Loucy (cell line): ENCODE data around the gene SORCS2.

Experiments used
- H2AFZ ChIP-seq: fragments of 200-600 bp; sonication (generic); 2 replicates; pipeline ENCODE4 v1.6.0; 2016; ENCODE audit warnings: antibody characterized with exemption, mild to moderate bottlenecking, low read length, moderate library complexity
- H3F3A ChIP-seq: fragments of 200-600 bp; 2 replicates; pipeline ENCODE4 v1.6.0; 2016; ENCODE audit warnings: antibody characterized with exemption, low read depth, mild to moderate bottlenecking
- H3K27me3 ChIP-seq: fragments of 200-600 bp; sonication (generic); 2 replicates; pipeline ENCODE4 v1.6.1; 2014; ENCODE audit warnings: low read length, mild to moderate bottlenecking; ENCODE audit not compliant: insufficient read depth, poor library complexity, severe bottlenecking
- H3K36me3 ChIP-seq: fragments of 200-600 bp; sonication (generic); 2 replicates; pipeline ENCODE4 v1.6.1; 2016; ENCODE audit warnings: low read length; ENCODE audit not compliant: insufficient read depth
- H3K4me1 ChIP-seq: fragments of 200-600 bp; sonication (generic); 2 replicates; pipeline ENCODE4 v1.5.1; 2014; ENCODE audit warnings: low read length, mild to moderate bottlenecking; ENCODE audit not compliant: insufficient read depth, poor library complexity, severe bottlenecking
- H3K4me2 ChIP-seq: fragments of 200-600 bp; sonication (generic); 2 replicates; pipeline ENCODE4 v1.6.0; 2014; ENCODE audit warnings: antibody characterized with exemption, low read length, low read depth, mild to moderate bottlenecking; ENCODE audit not compliant: poor library complexity, severe bottlenecking
- H3K4me3 ChIP-seq: fragments of 200-600 bp; sonication (generic); 2 replicates; pipeline ENCODE4 v1.5.1; 2014; ENCODE audit warnings: low read length, mild to moderate bottlenecking, mixed read lengths; ENCODE audit not compliant: poor library complexity, severe bottlenecking
- H3K79me2 ChIP-seq: fragments of 200-600 bp; sonication (generic); 2 replicates; pipeline ENCODE4 v1.6.1; 2014; ENCODE audit warnings: low read length; ENCODE audit not compliant: insufficient read depth
- H3K9ac ChIP-seq: fragments of 200-600 bp; sonication (generic); 2 replicates; pipeline ENCODE4 v1.6.0; 2014; ENCODE audit warnings: mild to moderate bottlenecking, low read depth, low read length, moderate library complexity; ENCODE audit not compliant: poor library complexity, severe bottlenecking
- H3K9me2 ChIP-seq: fragments of 200-600 bp; sonication (generic); replicated peaks from 2 replicates; pipeline ENCODE4 v1.6.1; 2016; ENCODE audit warnings: low read depth, low read length, mixed read lengths
- H3K9me3 ChIP-seq: fragments of 200-600 bp; sonication (generic); 2 replicates; pipeline ENCODE4 v1.6.1; 2014; ENCODE audit warnings: mild to moderate bottlenecking, antibody characterized with exemption, low read length, low read depth; ENCODE audit not compliant: insufficient read depth
- H4K20me1 ChIP-seq: fragments of 200-600 bp; sonication (generic); 2 replicates; pipeline ENCODE4 v1.6.0; 2014; ENCODE audit warnings: antibody characterized with exemption, low read length, mild to moderate bottlenecking; ENCODE audit not compliant: insufficient read depth, poor library complexity, severe bottlenecking
- EZH2phosphoT487 ChIP-seq: fragments of 200-600 bp; IDR thresholded peaks from 2 replicates; pipeline ENCODE4 v1.6.1; 2018; ENCODE audit warnings: antibody characterized with exemption, mild to moderate bottlenecking, moderate library complexity, borderline replicate concordance
- TF ChIP-seq, protein P1 (sequence below): fragments of 200-600 bp; sonication (generic); conservative IDR thresholded peaks from 2 replicates; pipeline ENCODE4 v1.5.1; 2014; ENCODE audit warnings: mild to moderate bottlenecking, antibody characterized with exemption, low read length

Gene SORCS2

DNA sequence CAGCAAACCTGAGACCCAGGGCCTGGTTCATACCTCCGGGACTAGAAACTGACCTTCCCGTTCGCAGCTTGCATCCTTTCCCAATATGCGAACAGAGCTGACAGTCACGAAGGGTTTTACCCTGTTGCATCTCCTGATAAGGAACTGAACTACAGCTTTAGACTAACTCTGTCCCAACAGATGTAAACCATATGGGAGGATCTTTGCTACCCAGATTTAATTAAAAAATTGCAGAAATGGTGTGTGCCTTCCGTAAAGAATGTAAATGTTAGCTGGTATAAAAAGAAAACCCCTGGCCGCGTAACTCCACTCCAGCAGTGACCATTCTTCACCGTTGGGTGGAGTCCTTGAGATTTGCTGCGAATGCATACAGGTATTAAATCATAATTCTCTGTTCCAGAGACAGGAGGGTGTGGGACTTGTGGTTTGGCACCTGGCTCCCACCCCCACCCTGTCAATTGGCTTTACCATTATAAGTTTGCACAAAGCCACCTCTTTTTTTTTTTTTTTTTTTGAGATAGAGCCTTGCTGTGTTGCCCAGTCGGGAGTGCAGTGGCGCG is 40.6 kb upstream of the SORCS2 start:
- TF ChIP-seq EZH2phosphoT487, result no peak
- TF ChIP-seq, protein P1, sequence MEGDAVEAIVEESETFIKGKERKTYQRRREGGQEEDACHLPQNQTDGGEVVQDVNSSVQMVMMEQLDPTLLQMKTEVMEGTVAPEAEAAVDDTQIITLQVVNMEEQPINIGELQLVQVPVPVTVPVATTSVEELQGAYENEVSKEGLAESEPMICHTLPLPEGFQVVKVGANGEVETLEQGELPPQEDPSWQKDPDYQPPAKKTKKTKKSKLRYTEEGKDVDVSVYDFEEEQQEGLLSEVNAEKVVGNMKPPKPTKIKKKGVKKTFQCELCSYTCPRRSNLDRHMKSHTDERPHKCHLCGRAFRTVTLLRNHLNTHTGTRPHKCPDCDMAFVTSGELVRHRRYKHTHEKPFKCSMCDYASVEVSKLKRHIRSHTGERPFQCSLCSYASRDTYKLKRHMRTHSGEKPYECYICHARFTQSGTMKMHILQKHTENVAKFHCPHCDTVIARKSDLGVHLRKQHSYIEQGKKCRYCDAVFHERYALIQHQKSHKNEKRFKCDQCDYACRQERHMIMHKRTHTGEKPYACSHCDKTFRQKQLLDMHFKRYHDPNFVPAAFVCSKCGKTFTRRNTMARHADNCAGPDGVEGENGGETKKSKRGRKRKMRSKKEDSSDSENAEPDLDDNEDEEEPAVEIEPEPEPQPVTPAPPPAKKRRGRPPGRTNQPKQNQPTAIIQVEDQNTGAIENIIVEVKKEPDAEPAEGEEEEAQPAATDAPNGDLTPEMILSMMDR, result no peak

DNA sequence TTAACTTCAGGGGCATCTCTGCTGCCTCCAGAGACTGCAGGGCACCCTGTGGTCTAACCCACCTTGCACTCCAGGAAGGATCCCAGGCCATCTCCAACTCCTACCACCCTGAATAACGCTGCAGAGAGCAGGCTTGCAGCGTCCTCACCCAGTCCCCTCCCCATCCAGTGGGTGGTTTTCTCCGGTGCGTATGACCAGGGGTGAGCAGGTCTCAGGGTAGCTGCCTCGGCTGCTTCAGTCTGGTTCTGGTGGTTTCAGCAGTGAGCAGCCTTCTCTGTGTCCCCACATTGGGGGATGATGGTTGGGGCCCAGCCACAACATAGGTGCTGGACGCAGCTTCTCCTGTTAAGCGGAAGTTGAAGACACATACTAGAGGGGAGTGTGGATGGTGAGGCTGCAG is 38.6 kb upstream of the SORCS2 start:
- no peak for TF ChIP-seq EZH2phosphoT487
- TF ChIP-seq, protein P1, result no peak
- H3K79me2 ChIP-seq, result no peaks in the 10 kb centered on the region
- no peak overlapping the region for H3K4me2 ChIP-seq
- no peak overlapping the region for H2AFZ ChIP-seq
- H3K9me3 ChIP-seq, result peaks cover 3% of the 10 kb centered on the region; the same call in 1 of the 2 replicates
- no peaks in the 10 kb centered on the region for H3K27me3 ChIP-seq
- no peaks in the 10 kb centered on the region for H3F3A ChIP-seq
- no peak overlapping the region for H3K9ac ChIP-seq
- no peak overlapping the region for H3K4me3 ChIP-seq
- no peaks in the 10 kb centered on the region for H4K20me1 ChIP-seq
- no peaks in the 10 kb centered on the region for H3K36me3 ChIP-seq
- H3K9me2 ChIP-seq, result no peaks in the 10 kb centered on the region
- H3K4me1 ChIP-seq, result no peaks in the 10 kb centered on the region

More for the DNA sequence above, 40.6 kb upstream of the SORCS2 start:
- H4K20me1 ChIP-seq, result no peaks in the 10 kb centered on the region
- H3K27me3 ChIP-seq, result no peaks in the 10 kb centered on the region
- H3K9me3 ChIP-seq, result peaks cover 3% of the 10 kb centered on the region; the same call in 1 of the 2 replicates
- no peak overlapping the region for H3K9ac ChIP-seq
- H3F3A ChIP-seq, result no peaks in the 10 kb centered on the region
- no peaks in the 10 kb centered on the region for H3K36me3 ChIP-seq
- no peaks in the 10 kb centered on the region for H3K9me2 ChIP-seq
- H3K4me1 ChIP-seq, result no peaks in the 10 kb centered on the region
- H3K4me2 ChIP-seq, result no peak overlapping the region
- no peak overlapping the region for H2AFZ ChIP-seq
- no peak overlapping the region for H3K4me3 ChIP-seq
- no peaks in the 10 kb centered on the region for H3K79me2 ChIP-seq

DNA sequence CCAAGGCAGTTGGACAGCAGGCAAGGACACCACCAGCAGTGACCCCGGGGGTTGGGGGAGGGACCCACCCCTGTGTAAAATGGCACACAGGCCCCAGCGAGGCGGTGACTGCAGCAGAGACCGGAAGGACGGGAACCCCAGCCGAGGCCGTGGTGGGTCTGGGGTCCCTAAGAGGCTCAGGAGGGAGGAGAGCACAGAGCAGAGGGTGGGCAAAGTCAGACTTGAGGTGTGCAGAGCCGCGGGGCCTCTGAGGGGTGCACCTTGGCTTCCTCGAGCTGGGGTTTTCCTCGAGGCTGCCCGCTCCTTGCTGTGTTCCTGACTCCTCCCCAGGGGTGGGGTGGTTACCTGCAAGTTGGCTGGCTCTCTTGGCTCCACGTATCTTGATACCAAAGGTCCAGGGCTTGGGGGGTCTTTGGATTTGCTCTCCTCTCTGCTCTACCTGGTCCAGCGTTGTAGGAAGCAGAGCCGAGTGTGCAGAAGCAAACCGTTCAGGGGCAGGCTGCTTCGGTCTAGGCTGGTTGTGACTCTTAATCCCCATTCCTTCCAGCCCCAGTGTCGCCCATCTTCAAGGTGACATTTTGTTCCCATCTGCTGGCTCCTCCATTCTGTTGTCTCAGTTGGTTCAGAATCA is 37.9 kb upstream of the SORCS2 start:
- no peaks in the 10 kb centered on the region for H3K9me2 ChIP-seq
- TF ChIP-seq, protein P1, result no peak
- TF ChIP-seq EZH2phosphoT487, result no peak
- H3K79me2 ChIP-seq, result no peaks in the 10 kb centered on the region
- no peaks in the 10 kb centered on the region for H3F3A ChIP-seq
- no peaks in the 10 kb centered on the region for H3K27me3 ChIP-seq
- no peak overlapping the region for H3K9ac ChIP-seq
- no peak overlapping the region for H2AFZ ChIP-seq
- H3K4me1 ChIP-seq, result no peaks in the 10 kb centered on the region
- peaks cover 3% of the 10 kb centered on the region; the same call in 1 of the 2 replicates for H3K9me3 ChIP-seq
- H3K4me3 ChIP-seq, result no peak overlapping the region
- H4K20me1 ChIP-seq, result no peaks in the 10 kb centered on the region
- H3K36me3 ChIP-seq, result no peaks in the 10 kb centered on the region
- no peak overlapping the region for H3K4me2 ChIP-seq
